Measurements from ENCODE around the gene EXOC6B.

DNA sequence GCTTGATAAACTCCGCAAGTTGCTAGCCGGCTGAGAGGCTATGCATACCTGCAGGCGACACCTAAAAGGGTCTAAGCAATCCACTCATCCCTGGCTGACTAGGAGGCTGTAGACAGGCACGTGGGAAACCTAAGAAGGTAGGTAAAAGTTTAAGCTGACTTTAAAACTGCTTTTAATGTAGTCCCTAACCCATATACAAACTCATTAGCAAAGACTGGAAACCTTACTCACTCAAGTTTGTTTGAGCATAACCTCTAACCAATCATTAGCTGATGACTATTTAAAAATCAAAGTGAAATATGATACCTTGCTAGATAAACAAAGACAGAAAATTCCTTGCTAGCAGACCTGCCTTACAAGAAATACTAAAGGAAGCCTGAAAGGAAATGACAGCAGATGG, 106.4 kb downstream of the EXOC6B start:
- TF ChIP-seq POLR2A (IDR thresholded peaks at IDR 0.05; ENCODE audit: control extremely low read depth in 1 of 2, low read depth in 2 of 2, low read length in 2 of 2) (no peak), POLR2AphosphoS5 (IDR thresholded peaks at IDR 0.05; ENCODE audit: low read depth, low read length) (no peak), CTCF (IDR thresholded peaks at IDR 0.05; ENCODE audit: control extremely low read depth in 1 of 3, insufficient read depth in 1 of 3, low read depth in 1 of 3, low read length in 3 of 3) (no peak), ZNF274 (IDR thresholded peaks at IDR 0.05; ENCODE audit: borderline replicate concordance, extremely low read depth, low read length) (no peak), TAF1 (IDR thresholded peaks at IDR 0.05; ENCODE audit: low read depth, low read length) (no peak), YY1 (IDR thresholded peaks at IDR 0.05; ENCODE audit: low read depth, low read length) (no peak), RAD21 (IDR thresholded peaks at IDR 0.05 in 1 of 2, conservative IDR thresholded peaks at IDR 0.05 in 1 of 2; ENCODE audit: low read depth in 2 of 2, low read length in 2 of 2) (no peak), GTF2F1 (IDR thresholded peaks at IDR 0.05; ENCODE audit: borderline replicate concordance, low read depth, low read length) (no peak), NANOG (IDR thresholded peaks at IDR 0.05; ENCODE audit: insufficient read depth, low read depth, low read length, poor library complexity, severe bottlenecking) (no peak)
